Measurements from ENCODE around the gene PSMF1. TPM values are rescaled to one million over a fixed set of nuclear protein-coding genes. Genes with fewer than 3 reads are reported as not detected.

The PSMF1 gene
- total and polyA plus RNA-seq, 2 of the 13 experiments (the other 11 are each of a cell fraction or from before 2014, with no cell fraction given), result 82.5 to 86.0 TPM

DNA sequence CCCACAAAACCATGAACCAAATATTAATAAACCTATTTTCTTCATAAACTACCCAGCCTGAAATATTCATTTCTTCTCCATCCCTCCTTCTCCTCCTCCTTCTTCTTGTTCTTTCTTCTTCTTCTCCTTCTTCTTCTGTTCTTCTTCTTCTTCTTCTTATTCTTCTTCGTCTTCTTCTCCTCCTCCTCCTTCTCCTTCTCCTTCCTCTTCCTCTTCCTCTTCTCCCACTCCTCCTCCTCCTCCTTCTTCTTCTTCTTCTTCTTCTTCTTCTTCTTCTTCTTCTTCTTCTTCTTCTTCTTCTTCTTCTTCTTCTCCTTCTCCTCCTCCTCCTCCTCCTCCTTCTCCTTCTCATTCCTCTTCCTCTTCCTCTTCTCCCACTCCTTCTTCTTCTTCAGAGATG, 71.4 kb downstream of the PSMF1 start:
- Histone ChIP-seq H2AFZ (ENCODE audit: low read length) (no peak overlapping the region), H3K79me2 (ENCODE audit: insufficient read depth, low read length) (no peaks in the 10 kb centered on the region), H3K4me3 (replicated peaks in 1 of 3; ENCODE audit: insufficient read depth in 1 of 3, low read depth in 2 of 3, low read length in 3 of 3) (no peak overlapping the region), H3K27ac (ENCODE audit: extremely low read length, insufficient read depth, low read length) (no peak overlapping the region), H3K4me2 (ENCODE audit: low read depth, low read length) (no peak overlapping the region), H3K27me3 (ENCODE audit: control insufficient read depth in 1 of 2, insufficient read depth in 2 of 2, low read length in 2 of 2) (no peaks in the 10 kb centered on the region; a peak in 1 of 5 replicates), H4K20me1 (ENCODE audit: insufficient read depth, low read length) (no peaks in the 10 kb centered on the region), H3K9ac (ENCODE audit: insufficient read depth, low read depth, low read length) (no peak overlapping the region), H3K9me3 (ENCODE audit: low read length) (no peaks in the 10 kb centered on the region), H3K4me1 (ENCODE audit: insufficient read depth, low read length) (peaks cover 39% of the 10 kb centered on the region), H3K36me3 (replicated peaks in 1 of 2; ENCODE audit: control insufficient read depth in 1 of 2, insufficient read depth in 2 of 2, low read length in 2 of 2) (no peaks in the 10 kb centered on the region)
- intact Hi-C loops (cut with micrococcal nuclease; ENCODE audit: unreplicated experiment) (loop anchor here (10.0 kb wide), 1 partner anchor 375 kb away; no protein-coding TSS in a partner anchor), in situ Hi-C loops (cut with HindIII; ENCODE audit: extremely low pct_ligation_motif_present, low pct_unique_long_range_greater_than_20kb) (loop anchor here (5.0 to 10.0 kb wide), 3 partner anchors 73 to 375 kb away; partner anchors contain the start of gene PSMF1)
- no TSS peak for BruUV-seq (replicated peaks)
- WGBS (ENCODE audit: low lambda C conversion rate), result 22% methylated on average over 1 of the region's 1 CpG
- ChIA-PET POLR2A (no interaction called here), CTCF (ENCODE audit: low intra/inter-chr PET ratio, low total read pairs) (no interaction called here)
- 0 out of 2 replicates have a peak, but pooled peaks have one; percentile 21 for TF ChIP-seq ATM (IDR thresholded peaks at IDR 0.05; ENCODE audit: borderline replicate concordance)
- TF ChIP-seq ZNF512 (CRISPR knock-in tag; IDR thresholded peaks at IDR 0.05), result peak; percentile 80; the same call in 1 of the 2 replicates
- no peak for TF ChIP-seq ZNF562 (CRISPR knock-in tag; IDR thresholded peaks at IDR 0.05; ENCODE audit: borderline replicate concordance)
- TF ChIP-seq HNRNPK (IDR thresholded peaks at IDR 0.05; ENCODE audit: low read depth, low read length, poor library complexity, severe bottlenecking), result no peak
- no peak for TF ChIP-seq HES4 (CRISPR knock-in tag; IDR thresholded peaks at IDR 0.05; ENCODE audit: borderline replicate concordance)
- TF ChIP-seq EEA1 (CRISPR knock-in tag; IDR thresholded peaks at IDR 0.05; ENCODE audit: borderline replicate concordance), result no peak
- no peak for TF ChIP-seq ZXDC (CRISPR knock-in tag; IDR thresholded peaks at IDR 0.05)
- no peak for TF ChIP-seq RERE (CRISPR knock-in tag; IDR thresholded peaks at IDR 0.05; ENCODE audit: low read depth)
- ATAC-seq (no peak), FAIRE-seq (no peak), DNase-seq (ENCODE audit: low spot score) (no peak)
